ENCODE results near the gene LANCL2.

LANCL2 gene

DNA sequence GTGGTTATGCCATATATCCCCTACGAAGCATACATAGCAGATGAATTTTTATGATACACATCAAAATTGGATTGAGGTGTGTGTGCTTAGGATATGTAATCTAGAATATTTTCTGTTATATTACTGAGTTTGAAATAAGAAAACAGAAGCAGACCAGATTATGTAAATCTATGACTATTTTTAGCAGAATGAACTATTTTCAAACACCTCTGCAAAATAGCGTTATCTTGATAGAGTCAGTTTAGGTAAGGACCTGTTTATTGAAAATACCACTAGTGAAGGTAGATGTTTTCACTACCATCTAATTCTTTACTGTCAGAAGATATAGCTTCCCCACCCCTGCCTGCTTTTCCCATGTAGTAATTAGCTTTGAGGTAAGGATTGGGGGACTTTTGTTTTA, 9.1 kb downstream of the LANCL2 start:
- DNase-seq (ENCODE audit: low spot score) = no peak
- no peak for TF ChIP-seq CTCF (IDR thresholded peaks at IDR 0.05; ENCODE audit: extremely low read depth, missing control alignments)

- no peak for TF ChIP-seq CTCF (IDR thresholded peaks at IDR 0.05; ENCODE audit: extremely low read depth, missing control alignments)
- DNase-seq (ENCODE audit: low spot score) = no peak
These were observed 10.1 kb downstream of the LANCL2 start for GRCh38 chr7:55375237-55375636.

DNA sequence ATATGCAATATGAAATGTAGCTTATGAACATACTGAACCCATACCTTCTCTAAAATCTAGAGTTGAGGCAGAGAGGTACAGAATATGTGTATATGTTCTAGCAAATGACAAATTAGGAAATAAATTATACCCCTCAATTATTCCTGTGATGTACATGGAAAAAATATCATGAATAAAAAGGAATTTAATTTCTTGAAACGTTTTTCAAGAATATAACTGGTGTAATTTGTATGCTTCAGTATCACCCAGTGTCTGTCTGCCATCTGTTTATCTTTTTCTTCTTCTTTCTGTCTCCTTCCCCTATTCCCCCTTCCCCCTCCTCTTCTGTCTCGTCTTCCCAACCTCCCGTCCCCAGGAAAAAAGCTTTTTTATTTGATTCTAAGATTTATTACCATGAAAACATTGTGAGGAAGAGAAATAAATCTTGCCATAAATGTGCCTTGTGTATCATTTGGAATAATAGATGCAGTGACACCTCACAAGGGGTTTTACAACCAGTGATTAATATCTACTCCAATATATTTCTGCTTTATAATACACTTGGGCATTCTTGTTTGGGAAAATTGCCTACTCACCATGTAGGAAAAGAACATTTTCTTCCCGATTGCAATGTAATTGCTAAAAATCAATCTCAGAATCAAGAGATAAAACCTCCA, 12.2 kb downstream of the LANCL2 start:
- DNase-seq (ENCODE audit: low spot score) = no peak
- TF ChIP-seq CTCF (IDR thresholded peaks at IDR 0.05; ENCODE audit: extremely low read depth, missing control alignments) = no peak

DNA sequence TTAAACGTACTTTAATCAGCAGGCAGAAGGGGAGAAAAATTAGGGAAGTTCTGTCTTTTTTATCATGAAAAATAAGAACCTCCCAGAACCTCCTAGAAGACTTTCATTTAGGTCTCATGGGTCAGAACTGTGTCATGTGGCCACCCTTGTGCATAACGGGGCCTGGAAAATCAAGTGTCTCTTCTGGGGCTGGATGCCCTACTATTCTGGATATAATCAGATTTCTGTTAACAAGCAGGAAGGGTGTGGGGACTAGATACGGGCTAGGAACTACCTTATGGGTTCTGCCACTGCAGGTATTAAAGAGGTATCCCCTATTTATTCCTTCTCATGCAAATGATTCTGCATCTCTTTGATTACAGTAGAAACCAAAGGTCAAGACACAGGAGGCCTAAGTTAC, 14.1 kb downstream of the LANCL2 start:
- no peak for DNase-seq (ENCODE audit: low spot score)
- no peak for TF ChIP-seq CTCF (IDR thresholded peaks at IDR 0.05; ENCODE audit: extremely low read depth, missing control alignments)

- TF ChIP-seq CTCF (IDR thresholded peaks at IDR 0.05; ENCODE audit: extremely low read depth, missing control alignments) = no peak
- DNase-seq (ENCODE audit: low spot score) = no peak
These were observed 16.1 kb downstream of the LANCL2 start for GRCh38 chr7:55381189-55381588.

DNA sequence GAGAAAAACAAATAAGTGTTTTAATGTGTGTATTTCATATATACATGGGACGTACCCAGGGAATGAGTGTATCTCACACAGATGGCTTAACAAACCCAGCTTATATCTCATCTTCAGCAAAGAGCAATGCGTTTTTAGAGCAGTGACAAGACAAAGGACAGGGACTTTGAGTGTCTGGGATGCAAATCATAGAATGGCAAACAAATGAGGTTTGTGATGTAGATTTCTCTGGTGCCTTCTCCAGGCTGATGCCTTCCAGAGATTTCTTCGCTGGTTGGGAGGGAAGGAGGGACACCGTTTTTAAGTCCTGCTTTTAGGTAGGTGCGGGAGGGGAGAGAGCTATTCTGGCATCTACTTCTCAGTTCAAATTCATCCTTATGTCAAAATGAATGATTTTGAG, 16.6 kb downstream of the LANCL2 start:
- DNase-seq (ENCODE audit: low spot score) = no peak
- no peak for TF ChIP-seq CTCF (IDR thresholded peaks at IDR 0.05; ENCODE audit: extremely low read depth, missing control alignments)

DNA sequence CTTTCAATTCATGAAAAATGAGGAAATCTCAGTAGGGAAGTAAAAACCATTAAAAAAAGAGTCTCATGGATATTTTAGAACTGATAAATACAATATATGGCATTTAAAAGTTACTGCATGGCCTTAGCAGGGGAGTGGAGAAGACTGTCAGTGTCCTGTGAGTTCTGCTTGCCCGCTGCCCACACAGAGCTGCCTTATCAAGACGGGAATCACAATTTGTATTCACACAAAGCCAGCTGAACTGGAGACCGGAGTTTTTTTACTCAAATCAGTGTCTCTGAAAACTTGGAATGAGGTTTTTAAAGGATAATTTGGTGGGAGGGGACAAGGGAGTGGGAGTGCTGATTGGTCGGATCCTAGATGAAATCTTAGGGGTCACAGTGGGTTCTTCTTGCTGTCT, 17.1 kb downstream of the LANCL2 start:
- no peak for DNase-seq (ENCODE audit: low spot score)
- TF ChIP-seq CTCF (IDR thresholded peaks at IDR 0.05; ENCODE audit: extremely low read depth, missing control alignments) = no peak

Data from GM20000 (cell line).